Measurements from ENCODE around the gene MND1.

- TF ChIP-seq CTCF (IDR thresholded peaks at IDR 0.05) = no peak
- no peak for TF ChIP-seq POLR2A (IDR thresholded peaks at IDR 0.05)
Observed at GRCh38 chr4:153297116-153297515, 47.4 kb upstream of the MND1 start.

All from lower leg skin (tissue), 3 donors.